ENCODE data around the gene OXTR. TPM values are rescaled to one million over a fixed set of nuclear protein-coding genes. Genes with fewer than 3 reads are reported as not detected.
A peak's percentile ranks its signal among the peaks of the same experiment; 100 is the strongest.

Gene OXTR
- total RNA-seq, 2 donors from 2014 or later, result 0.47 to 0.52 TPM

DNA sequence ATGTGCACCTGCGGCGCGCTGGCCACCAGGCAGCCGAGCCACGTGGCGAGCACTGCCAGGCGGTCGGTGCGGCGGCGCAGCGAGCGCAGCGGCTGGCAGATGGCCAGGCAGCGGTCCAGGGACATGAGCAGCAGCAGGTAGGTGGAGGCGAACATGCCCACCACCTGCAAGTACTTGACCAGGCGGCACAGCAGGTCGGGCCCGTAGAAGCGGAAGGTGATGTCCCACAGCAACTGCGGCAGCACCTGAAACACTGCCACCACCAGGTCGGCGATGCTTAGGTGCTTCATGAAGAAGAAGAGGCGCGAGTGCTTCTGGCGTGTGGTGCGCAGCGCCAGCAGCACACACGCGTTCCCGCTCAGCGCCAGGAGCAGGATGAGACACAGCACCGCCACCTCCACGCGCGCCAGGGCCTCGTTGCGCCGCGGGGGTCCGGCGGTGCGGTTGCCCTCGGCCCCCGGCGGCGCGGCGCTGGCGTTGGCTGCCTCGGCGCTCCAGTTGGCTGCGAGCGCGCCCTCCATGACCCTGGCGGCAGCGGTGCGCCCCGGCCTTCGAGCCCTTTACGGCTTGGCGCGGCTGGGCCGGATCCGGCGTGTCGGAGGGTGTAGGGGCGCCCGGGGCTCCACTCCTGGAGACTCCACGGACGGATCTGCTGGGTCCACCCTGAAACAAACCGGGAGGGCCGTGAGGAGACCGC lies 1.6 kb downstream of the OXTR start:
- no peak overlapping the region for H3K27ac ChIP-seq
- no peaks in the 10 kb centered on the region for H3K9me3 ChIP-seq
- DNase-seq (ENCODE audit: low spot score), result no peak
- no peaks in the 10 kb centered on the region for H3K36me3 ChIP-seq
- H3K4me1 ChIP-seq, result peaks cover 0 to 26% of the 10 kb centered on the region in 2 donors
- H3K4me3 ChIP-seq, result peak overlapping the region; percentile 14 to 36
- TF ChIP-seq, protein P1, sequence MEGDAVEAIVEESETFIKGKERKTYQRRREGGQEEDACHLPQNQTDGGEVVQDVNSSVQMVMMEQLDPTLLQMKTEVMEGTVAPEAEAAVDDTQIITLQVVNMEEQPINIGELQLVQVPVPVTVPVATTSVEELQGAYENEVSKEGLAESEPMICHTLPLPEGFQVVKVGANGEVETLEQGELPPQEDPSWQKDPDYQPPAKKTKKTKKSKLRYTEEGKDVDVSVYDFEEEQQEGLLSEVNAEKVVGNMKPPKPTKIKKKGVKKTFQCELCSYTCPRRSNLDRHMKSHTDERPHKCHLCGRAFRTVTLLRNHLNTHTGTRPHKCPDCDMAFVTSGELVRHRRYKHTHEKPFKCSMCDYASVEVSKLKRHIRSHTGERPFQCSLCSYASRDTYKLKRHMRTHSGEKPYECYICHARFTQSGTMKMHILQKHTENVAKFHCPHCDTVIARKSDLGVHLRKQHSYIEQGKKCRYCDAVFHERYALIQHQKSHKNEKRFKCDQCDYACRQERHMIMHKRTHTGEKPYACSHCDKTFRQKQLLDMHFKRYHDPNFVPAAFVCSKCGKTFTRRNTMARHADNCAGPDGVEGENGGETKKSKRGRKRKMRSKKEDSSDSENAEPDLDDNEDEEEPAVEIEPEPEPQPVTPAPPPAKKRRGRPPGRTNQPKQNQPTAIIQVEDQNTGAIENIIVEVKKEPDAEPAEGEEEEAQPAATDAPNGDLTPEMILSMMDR (IDR thresholded peaks at IDR 0.05), result no peak
- peaks cover 0 to 7% of the 10 kb centered on the region in 2 donors for H3K27me3 ChIP-seq

DNA sequence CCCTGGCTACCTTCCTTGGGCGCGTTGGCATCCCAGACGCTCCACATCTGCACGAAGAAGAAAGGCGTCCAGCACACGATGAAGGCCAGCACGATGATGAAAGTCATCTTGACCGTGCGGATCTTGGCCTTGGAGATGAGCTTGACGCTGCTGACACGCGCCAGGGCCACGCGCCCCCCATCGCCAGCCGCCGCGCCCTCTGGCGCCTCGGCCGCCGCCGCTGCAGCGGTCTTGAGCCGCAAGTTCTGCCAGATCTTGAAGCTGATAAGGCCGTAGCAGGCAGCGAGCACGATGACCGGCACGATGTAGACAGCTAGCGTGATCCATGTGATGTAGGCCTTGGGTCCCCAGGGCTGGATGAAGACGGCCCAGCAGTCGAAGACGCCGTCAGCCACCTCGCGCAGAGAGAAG lies 2.2 kb downstream of the OXTR start:
- no peaks in the 10 kb centered on the region for H3K9me3 ChIP-seq
- no peak overlapping the region for H3K27ac ChIP-seq
- TF ChIP-seq, protein P1 (IDR thresholded peaks at IDR 0.05), result no peak
- DNase-seq (ENCODE audit: low spot score), result no peak
- no peaks in the 10 kb centered on the region for H3K36me3 ChIP-seq
- peak overlapping the region in 1 of 2 donors; percentile 36 for H3K4me3 ChIP-seq
- peaks cover 0 to 26% of the 10 kb centered on the region in 2 donors for H3K4me1 ChIP-seq
- peaks cover 0 to 7% of the 10 kb centered on the region in 2 donors for H3K27me3 ChIP-seq

DNA sequence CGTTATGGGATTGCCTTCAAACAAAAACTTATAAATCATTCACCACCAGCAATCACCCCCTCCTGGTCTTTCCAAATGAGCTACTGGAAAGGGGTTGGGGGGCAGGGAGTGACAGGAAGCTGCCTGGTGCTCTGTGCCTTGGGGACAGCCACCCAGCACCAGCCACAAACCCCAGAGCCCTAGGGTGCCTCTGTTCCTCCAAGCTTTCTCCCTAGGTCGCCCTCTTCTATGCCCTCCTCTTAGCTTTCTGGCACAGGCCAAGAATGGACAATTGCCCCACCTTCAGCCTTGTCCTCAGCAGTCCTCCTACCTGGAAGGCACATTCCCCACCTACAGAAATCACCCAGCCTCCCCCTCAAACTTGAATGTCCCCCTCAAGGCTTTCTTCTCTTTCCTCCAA lies 3.3 kb downstream of the OXTR start:
- no peak for DNase-seq (ENCODE audit: low spot score)
- no peak overlapping the region for H3K4me3 ChIP-seq

DNA sequence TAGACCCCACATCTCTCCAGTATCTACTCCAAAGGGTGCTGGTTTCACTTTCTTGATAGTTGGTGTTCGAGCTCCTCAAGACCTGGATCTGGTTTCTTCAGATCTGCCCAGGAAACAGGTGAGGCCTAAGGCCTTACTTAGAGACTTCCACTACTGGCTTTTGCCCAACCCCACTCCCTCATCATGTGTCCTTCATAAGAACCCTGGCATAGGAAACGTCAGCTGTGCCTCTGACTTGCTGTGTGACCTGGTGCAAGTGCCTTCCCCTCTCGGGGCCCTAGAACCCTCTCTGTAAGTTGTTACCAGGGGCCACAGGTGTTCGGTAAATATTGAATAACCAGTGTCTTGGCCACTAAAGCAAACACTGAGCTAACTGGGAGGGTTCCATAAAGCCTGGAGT lies 3.9 kb downstream of the OXTR start:
- TF ChIP-seq, protein P1 (IDR thresholded peaks at IDR 0.05), result no peak
- H3K36me3 ChIP-seq, result no peaks in the 10 kb centered on the region
- DNase-seq (ENCODE audit: low spot score), result no peak
- peaks cover 0 to 7% of the 10 kb centered on the region in 2 donors for H3K27me3 ChIP-seq
- H3K4me3 ChIP-seq, result no peak overlapping the region
- H3K27ac ChIP-seq, result no peak overlapping the region
- peaks cover 0 to 26% of the 10 kb centered on the region in 2 donors for H3K4me1 ChIP-seq
- H3K9me3 ChIP-seq, result no peaks in the 10 kb centered on the region

More for the DNA sequence above, 3.3 kb downstream of the OXTR start:
- Histone ChIP-seq H3K36me3 (no peaks in the 10 kb centered on the region), H3K27ac (no peak overlapping the region), H3K27me3 (peaks cover 0 to 7% of the 10 kb centered on the region in 2 donors), H3K9me3 (no peaks in the 10 kb centered on the region), H3K4me1 (peaks cover 0 to 26% of the 10 kb centered on the region in 2 donors)
- TF ChIP-seq, protein P1 (IDR thresholded peaks at IDR 0.05), result no peak

DNA sequence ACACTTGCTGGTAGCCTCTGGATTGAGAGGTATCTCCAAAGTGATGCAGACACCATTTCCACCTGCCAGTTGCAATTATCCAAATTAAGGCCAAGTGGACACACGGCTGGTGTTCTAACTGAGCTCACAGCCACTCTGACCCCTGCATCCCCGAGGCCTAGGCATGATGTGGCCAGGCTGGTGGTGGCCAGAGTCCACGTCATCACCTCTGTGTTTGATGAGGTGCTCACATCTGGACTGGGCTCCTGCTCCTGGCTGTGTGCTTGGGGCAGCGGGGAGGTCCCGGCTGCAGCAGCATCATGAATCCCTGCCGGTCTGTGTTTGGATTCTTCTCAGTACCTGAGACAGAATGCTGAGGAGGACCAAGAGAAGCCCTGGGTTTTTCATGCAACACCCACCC lies 4.9 kb downstream of the OXTR start:
- Histone ChIP-seq H3K4me3 (no peak overlapping the region), H3K4me1 (peaks cover 0 to 23% of the 10 kb centered on the region in 2 donors), H3K36me3 (no peaks in the 10 kb centered on the region), H3K27me3 (peaks cover 0 to 7% of the 10 kb centered on the region in 2 donors), H3K27ac (no peak overlapping the region), H3K9me3 (no peaks in the 10 kb centered on the region)
- DNase-seq (ENCODE audit: low spot score), result no peak
- TF ChIP-seq, protein P1 (IDR thresholded peaks at IDR 0.05), result no peak
